AG04449 (cell line): ENCODE results near the gene STK4.

Source experiments
- CTCF ChIA-PET: fragments of 350-600 bp; formaldehyde crosslinking; extraction: SDS; loops from one replicate; lab custom pipeline; 2021; ENCODE audit warnings: antibody characterized with exemption; lab: Yijun Ruan, JAX
- POLR2A ChIA-PET: fragments of 400-600, 350-600 bp; formaldehyde crosslinking; extraction: SDS; loops from one replicate; lab custom pipeline; 2020; ENCODE audit warnings: antibody characterized with exemption, inconsistent platforms; lab: Yijun Ruan, JAX
- DNase-seq: peaks from one replicate; pipeline ENCODE4 v3.0.0-alpha.2; 2010; ENCODE audit warnings: low read depth, low spot score
- H3K4me3 ChIP-seq: 2 replicates; pipeline ENCODE4 v1.5.1; 2011; ENCODE audit warnings: low read depth, mild to moderate bottlenecking, control low read depth, low read length
- TF ChIP-seq, protein P1 (sequence below): IDR thresholded peaks from one replicate; pipeline ENCODE4 v1.5.1; 2011; ENCODE audit warnings: mild to moderate bottlenecking, moderate library complexity, low read length, control low read depth, inconsistent platforms; ENCODE audit not compliant: insufficient read depth; ENCODE audit errors: missing control alignments

STK4 gene

GRCh38 chr20:45042978-45043377 lies 76.7 kb downstream of the STK4 start:
- no peak overlapping the region for H3K4me3 ChIP-seq
- TF ChIP-seq, protein P1, sequence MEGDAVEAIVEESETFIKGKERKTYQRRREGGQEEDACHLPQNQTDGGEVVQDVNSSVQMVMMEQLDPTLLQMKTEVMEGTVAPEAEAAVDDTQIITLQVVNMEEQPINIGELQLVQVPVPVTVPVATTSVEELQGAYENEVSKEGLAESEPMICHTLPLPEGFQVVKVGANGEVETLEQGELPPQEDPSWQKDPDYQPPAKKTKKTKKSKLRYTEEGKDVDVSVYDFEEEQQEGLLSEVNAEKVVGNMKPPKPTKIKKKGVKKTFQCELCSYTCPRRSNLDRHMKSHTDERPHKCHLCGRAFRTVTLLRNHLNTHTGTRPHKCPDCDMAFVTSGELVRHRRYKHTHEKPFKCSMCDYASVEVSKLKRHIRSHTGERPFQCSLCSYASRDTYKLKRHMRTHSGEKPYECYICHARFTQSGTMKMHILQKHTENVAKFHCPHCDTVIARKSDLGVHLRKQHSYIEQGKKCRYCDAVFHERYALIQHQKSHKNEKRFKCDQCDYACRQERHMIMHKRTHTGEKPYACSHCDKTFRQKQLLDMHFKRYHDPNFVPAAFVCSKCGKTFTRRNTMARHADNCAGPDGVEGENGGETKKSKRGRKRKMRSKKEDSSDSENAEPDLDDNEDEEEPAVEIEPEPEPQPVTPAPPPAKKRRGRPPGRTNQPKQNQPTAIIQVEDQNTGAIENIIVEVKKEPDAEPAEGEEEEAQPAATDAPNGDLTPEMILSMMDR, result no peak
- ChIA-PET POLR2A (no interaction called here), CTCF (interaction anchor here (0.6 to 11.6 kb wide), 22 partner anchors 10 to 276 kb away, joined by 3 to 297 read pairs (median 16); partner anchors contain the start of genes KCNS1 and WFDC5)
- no peak for DNase-seq

GRCh38 chr20:45044084-45044573 lies 77.8 kb downstream of the STK4 start:
- TF ChIP-seq, protein P1, result peak; percentile 77
- POLR2A ChIA-PET, result interaction anchor here (0.6 kb wide), 1 partner anchor 52 kb away, joined by 4 read pairs; no protein-coding TSS in a partner anchor
- CTCF ChIA-PET, result interaction anchor here (0.6 to 11.6 kb wide), 44 partner anchors 9 to 275 kb away, joined by 3 to 297 read pairs (median 6); partner anchors contain the start of genes KCNS1, MATN4, WFDC12 and WFDC5
- peak; percentile 36 for DNase-seq
- H3K4me3 ChIP-seq, result no peak overlapping the region

DNA sequence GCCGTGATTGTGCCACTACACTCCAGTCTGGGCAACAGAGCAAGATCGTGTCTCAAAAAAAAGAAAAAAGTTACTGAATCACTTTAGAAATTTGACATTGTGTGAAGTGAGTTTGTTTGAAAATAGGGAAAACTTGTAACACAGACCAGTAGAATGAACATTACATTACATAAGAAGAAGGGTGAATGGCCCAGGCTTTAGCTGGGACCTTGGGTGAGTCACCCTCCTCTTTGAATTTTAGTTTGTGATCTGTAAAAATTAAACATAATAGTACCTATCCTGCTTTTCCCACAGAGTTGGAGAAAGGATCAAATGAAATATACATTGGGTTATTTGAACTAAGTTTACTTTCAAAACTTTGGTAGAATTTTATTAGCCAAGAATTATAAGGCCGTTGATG lies 78.3 kb downstream of the STK4 start:
- DNase-seq, result no peak
- no peak overlapping the region for H3K4me3 ChIP-seq
- TF ChIP-seq, protein P1, result no peak
- ChIA-PET CTCF (interaction anchor here (0.6 to 11.6 kb wide), 40 partner anchors 9 to 275 kb away, joined by 3 to 297 read pairs (median 6); partner anchors contain the start of genes KCNS1, WFDC12 and WFDC5), POLR2A (interaction anchor here (0.6 kb wide), 1 partner anchor 52 kb away, joined by 4 read pairs; no protein-coding TSS in a partner anchor)

DNA sequence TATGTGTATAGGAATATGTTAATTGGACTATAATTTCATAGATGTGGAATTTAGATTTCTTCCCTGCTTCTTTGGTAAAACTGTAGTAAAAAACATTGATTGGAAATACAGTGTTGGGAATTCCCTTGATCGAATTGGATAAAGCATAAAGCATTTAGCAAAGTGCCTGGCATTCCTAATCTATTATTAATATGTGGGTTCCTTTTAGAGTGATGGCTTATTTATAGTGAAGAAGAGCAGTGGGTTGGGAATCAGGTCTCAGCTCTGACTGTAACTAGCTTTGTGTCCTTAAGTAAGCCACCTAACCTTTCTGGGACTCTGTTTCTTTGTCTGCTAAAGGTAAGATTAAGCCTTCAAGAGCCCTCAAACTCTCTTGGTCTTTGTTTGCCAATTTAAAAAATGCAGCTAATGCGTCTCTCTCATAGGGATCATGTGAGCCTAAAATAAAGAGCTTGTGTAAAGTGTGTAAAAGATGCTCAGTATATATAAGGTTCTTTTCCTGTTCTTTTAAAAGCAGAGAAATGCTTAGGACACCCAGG lies 81.3 kb downstream of the STK4 start:
- DNase-seq, result no peak
- no peak overlapping the region for H3K4me3 ChIP-seq
- TF ChIP-seq, protein P1, result no peak
- ChIA-PET CTCF (interaction anchor here (2.5 to 11.7 kb wide), 4 partner anchors 7 to 245 kb away, joined by 10 to 146 read pairs (median 86); no protein-coding TSS in a partner anchor), POLR2A (no interaction called here)

- POLR2A ChIA-PET, result no interaction called here
- DNase-seq, result no peak
- no peak overlapping the region for H3K4me3 ChIP-seq
- CTCF ChIA-PET, result interaction anchor here (1.1 to 11.7 kb wide), 6 partner anchors 9 to 243 kb away, joined by 4 to 146 read pairs (median 26); no protein-coding TSS in a partner anchor
- TF ChIP-seq, protein P1, result no peak
Measured at GRCh38 chr20:45049438-45049837, 83.1 kb downstream of the STK4 start.

DNA sequence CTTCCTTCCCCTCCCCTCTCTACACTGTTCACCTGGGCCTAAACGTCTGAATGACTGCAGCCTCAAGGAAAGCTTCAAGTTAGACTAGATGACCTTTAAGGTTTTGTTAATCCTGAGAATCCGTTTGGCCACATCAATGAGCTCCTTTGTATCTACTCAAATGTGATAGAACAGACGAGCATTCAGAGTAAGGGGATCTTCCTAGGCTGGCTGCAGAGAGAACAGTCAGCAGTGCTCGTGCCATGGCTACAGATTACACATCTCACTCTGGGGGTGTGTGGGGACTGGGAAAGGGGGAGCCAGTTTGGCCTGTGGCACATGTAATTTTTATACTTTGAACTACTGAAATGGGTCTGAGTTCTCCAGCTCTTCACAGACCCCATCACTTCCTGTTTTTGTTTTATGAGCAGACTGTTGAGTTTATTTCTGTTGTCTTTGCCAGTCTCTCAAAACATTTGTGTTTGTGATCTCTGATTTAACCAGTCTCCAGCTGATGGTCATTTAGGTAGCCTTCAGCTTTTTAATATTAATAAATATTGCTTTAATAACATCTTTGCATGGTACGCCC lies 83.7 kb downstream of the STK4 start:
- TF ChIP-seq, protein P1, result no peak

More for the DNA sequence above, 83.7 kb downstream of the STK4 start:
- DNase-seq, result no peak
- ChIA-PET CTCF (interaction anchor here (0.6 to 11.7 kb wide), 11 partner anchors 10 to 317 kb away, joined by 3 to 146 read pairs (median 4); no protein-coding TSS in a partner anchor), POLR2A (no interaction called here)
- H3K4me3 ChIP-seq, result no peak overlapping the region
